DLD1 (cell line): ENCODE data around the gene DGKG.

Experiments used
- in situ Hi-C: cut with HindIII; loops from 2 replicates; pipeline ENCODE4 v1.10.0; 2017; ENCODE audit warnings: low sequenced_read_pairs

DGKG gene

DNA sequence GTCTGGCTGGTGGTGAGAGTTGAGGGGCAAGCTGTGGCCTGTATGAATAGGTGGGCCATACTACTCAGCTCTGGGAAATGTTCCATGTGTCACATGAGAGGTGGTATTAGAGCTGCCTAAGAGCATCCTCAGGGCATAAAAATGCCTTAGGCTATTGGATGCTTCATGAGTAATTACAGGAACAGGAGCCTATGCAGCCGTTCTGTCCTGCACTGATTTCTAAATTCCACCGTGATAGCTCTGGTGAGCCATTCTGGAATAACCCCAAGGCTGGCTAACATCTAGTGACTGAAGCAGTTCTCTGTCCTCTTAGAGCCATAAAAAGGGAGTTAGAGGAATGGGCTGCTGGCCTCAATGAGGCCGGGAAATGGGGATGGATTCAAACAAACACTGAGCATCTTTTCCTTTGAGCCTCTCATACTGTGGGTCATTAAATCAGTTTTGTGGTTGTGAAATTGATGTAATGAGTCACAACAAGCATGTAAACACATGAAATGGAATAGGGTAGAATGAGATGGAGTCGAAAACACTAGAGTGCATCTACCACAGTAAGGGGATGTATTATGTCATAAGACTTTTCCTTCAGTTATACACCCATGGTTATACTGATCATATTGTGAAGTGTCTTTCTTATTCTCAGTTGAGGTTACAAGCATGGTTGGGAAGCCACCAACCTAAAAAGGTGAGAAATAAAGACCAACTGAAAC, 41.0 kb downstream of the DGKG start:
- in situ Hi-C loops = no loop called here

- in situ Hi-C loops = no loop called here
Observed at GRCh38 chr3:186319945-186320344, 42.1 kb downstream of the DGKG start.

DNA sequence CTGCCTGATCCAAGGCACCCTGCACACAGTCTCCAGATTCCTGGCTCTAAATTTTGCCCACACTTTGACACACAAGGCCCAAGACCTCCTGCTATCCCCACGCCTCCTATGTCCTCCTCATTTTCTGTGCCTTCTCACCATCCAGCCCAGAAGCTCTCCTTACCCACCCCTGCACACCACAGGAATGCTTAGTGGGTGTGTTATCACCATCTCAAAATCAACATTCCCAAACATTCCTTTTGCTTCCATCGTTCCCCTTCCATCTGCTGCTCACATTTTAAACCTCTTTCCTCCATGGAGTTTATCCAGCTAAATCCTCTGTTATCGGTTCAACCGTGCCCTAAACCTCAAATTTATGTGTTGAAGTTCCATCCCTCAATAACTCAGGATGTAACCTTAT, 43.9 kb downstream of the DGKG start:
- in situ Hi-C loops = no loop called here

DNA sequence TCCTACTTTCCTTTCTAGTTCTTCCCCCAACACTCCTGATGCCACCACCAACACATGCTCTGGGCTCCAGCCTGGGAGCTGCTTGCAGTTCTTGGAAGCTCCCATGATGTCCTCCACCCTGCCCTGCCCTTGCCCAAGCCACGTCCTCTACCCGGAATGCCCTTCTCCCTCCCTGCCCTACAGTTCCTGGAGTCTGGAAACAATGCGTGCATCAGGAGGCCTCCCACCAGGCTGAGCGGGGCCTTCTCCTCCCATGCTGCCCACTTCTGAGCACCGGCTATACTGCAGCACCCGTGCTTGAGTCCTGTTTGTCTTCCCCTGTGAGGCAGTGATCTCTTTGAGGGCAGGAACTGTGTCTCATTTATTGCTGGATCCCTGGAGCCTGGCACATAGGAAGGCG, 44.6 kb downstream of the DGKG start:
- in situ Hi-C loops = no loop called here

GRCh38 chr3:186316666-186317260, 45.3 kb downstream of the DGKG start:
- in situ Hi-C loops = no loop called here

- in situ Hi-C loops = no loop called here
Observed at GRCh38 chr3:186315581-186316354, 46.3 kb downstream of the DGKG start.

DNA sequence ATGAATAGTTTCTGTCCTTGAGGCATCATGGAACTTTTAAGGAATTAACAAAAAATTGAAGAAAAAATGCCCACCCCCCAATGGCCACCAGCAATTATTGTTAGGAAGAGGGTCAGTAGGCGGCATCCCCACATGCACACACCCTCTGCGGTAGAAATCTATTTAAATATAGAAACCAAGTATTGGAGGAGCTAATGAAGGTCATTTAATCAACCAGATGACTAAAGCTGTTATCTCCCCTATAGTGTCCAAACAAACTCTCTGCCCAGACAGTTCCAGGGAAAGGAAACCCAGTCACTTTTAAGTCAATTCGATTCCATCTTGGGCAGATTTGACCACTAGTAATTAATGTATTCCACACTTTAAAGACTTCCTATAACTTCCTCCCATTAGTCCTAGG, 47.1 kb downstream of the DGKG start:
- in situ Hi-C loops = no loop called here

GRCh38 chr3:186311441-186311840, 50.6 kb downstream of the DGKG start:
- in situ Hi-C loops = no loop called here

DNA sequence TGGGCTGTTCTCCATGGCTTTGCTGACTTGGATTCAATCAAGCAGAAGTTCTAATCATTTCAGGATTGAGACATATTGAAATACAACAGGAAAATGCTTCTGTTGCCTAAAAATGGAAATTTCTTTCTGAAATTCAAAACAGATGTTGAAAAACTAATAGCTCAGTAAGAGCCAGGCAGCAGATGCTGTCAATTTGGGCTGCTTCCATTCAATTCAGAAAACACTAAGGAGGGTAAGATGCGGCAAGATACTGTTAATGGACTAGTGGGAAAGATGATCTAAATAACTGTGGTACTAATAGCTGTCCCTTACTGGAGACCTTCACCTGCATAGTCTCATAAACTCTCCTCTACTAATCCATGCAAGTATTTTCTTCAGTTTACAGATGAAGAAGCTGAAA, 53.5 kb downstream of the DGKG start:
- in situ Hi-C loops = no loop called here

GRCh38 chr3:186307594-186308221, 54.3 kb downstream of the DGKG start:
- in situ Hi-C loops = no loop called here

GRCh38 chr3:186305286-186305685, 56.7 kb downstream of the DGKG start:
- in situ Hi-C loops = no loop called here

- in situ Hi-C loops = no loop called here
Observed at GRCh38 chr3:186303965-186304364, 58.1 kb downstream of the DGKG start.

DNA sequence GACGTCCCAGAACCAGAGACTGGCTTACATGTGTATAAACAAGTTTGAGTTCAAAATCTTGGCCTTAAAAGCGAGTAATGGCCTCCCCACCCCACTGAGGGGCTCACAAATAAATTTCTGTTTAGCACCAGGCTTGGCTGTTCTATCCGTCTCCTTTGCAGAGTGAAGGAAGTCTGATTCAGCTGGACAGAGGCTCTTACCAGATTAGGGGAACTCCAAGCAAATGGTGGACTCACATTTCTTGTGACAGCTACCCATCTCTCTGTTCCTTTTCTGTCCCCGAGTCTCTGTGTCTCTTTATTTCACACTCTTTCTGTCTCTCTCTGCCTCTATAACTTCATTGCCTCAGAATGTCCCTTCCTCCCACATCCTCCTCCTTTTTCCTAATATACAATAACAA, 62.7 kb downstream of the DGKG start:
- in situ Hi-C loops = no loop called here

GRCh38 chr3:186298876-186299275, 63.2 kb downstream of the DGKG start:
- in situ Hi-C loops = no loop called here

DNA sequence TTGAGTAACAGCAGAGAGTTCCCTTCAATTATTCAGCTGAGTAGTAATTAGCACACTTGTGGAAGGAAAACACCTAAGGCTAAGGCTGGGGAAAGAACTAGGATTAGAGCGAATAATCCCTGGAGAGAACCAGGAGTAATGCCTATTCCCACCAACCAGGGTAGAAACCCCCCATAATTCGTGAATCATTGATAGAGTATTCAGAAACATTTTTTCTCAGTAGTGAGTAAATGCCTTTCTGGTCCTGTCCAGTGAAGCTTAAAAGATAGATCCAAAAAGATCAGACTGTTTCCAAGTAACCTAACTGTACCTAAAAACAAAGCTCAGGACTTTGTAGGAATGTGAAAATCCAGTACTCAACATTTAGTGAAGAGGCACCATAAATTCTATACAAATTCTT, 71.2 kb downstream of the DGKG start:
- in situ Hi-C loops = no loop called here

- in situ Hi-C loops = no loop called here
Observed at GRCh38 chr3:186287711-186288110, 74.3 kb downstream of the DGKG start.

GRCh38 chr3:186286114-186286513, 75.9 kb downstream of the DGKG start:
- in situ Hi-C loops = no loop called here

- in situ Hi-C loops = no loop called here
Observed at GRCh38 chr3:186284661-186285060, 77.4 kb downstream of the DGKG start.

DNA sequence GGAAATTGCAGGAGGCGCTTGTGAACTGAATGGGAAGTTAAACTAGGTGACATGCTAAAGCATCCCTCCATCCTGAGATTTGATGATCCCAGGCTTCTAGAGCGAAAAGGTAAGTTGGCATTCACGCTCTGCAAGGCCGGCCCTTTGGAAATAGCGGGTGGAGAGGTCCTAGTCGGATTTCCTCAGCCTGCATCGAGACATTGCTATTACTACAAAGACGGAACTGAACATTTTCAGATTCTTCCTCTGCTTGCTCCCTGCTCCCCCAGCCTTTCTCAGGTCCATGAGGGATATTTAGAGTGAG, 77.7 kb downstream of the DGKG start:
- in situ Hi-C loops = no loop called here

DNA sequence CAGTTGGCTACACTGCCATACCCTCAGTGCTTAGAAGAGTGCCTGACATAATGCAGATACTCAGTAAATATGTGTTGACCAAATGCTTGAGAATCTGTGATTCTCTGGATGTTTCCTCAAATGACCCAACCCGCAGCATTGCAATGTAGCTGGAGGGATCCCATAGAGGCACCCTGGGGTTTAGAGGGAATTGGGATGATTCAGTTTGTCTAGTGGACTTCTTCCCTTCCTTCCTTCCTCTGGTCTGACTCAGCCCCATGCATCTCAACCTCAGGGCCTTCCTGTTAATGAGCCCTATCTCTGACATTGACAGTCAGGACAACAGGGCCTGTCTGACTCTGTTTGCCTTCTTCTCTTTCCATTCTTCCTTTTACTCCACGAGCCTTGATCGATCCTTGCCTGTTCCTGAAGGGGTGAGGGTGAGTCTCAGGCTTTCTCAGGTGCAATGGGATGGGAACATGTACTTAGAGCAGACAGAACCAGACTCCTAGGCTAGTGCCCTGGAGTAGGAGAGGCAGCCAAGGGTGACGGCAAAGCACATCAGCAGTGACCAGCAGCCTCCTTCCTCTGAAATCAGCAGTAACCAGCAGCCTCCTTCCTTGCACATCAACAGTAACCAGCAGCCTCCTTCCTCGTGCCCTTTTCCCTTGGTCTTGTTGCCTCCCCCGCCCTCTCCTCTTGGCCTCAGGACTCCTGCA, 78.2 kb downstream of the DGKG start:
- in situ Hi-C loops = no loop called here

GRCh38 chr3:186283096-186283495, 78.9 kb downstream of the DGKG start:
- in situ Hi-C loops = no loop called here
